Astrocyte (in vitro differentiated cells and primary cell): ENCODE measurements around the gene NAB2. TPM values are rescaled to one million over a fixed set of nuclear protein-coding genes. Genes with fewer than 3 reads are reported as not detected.

Source experiments
- DNase-seq: peaks from one replicate; pipeline ENCODE4 v3.0.0-alpha.2; 2010; ENCODE audit warnings: low read depth
- FAIRE-seq: peaks from 2 replicates; lab custom pipeline; 2011; peaks lifted over from hg19 to GRCh38; lab: Jason Lieb, UNC
- H2AFZ ChIP-seq: 2 replicates; pipeline ENCODE4 v1.6.0; 2012; ENCODE audit warnings: low read depth, low read length, inconsistent platforms
- H3K27ac ChIP-seq: 2 replicates; pipeline ENCODE4 v1.5.1; 2011; ENCODE audit warnings: low read depth, low read length, inconsistent platforms
- H3K27me3 ChIP-seq: 2 replicates; pipeline ENCODE4 v1.6.0; 2011; ENCODE audit warnings: low read length, inconsistent platforms; ENCODE audit not compliant: insufficient read depth
- H3K36me3 ChIP-seq: 2 replicates; pipeline ENCODE4 v1.5.1; 2011; ENCODE audit warnings: low read length, inconsistent platforms; ENCODE audit not compliant: insufficient read depth
- H3K4me1 ChIP-seq: 2 replicates; pipeline ENCODE4 v1.5.1; 2011; ENCODE audit warnings: low read length, inconsistent platforms; ENCODE audit not compliant: insufficient read depth
- H3K4me2 ChIP-seq: 2 replicates; pipeline ENCODE4 v1.6.0; 2012; ENCODE audit warnings: low read length, inconsistent platforms
- H3K4me3 ChIP-seq: 2 replicates; pipeline ENCODE4 v1.5.1; 2011; ENCODE audit warnings: low read depth, mild to moderate bottlenecking, low read length, inconsistent platforms; ENCODE audit not compliant: insufficient read depth
- H3K79me2 ChIP-seq: 2 replicates; pipeline ENCODE4 v1.6.0; 2012; ENCODE audit warnings: mild to moderate bottlenecking, low read length, inconsistent platforms; ENCODE audit not compliant: insufficient read depth
- H3K9ac ChIP-seq: 2 replicates; pipeline ENCODE4 v1.6.0; 2012; ENCODE audit warnings: mild to moderate bottlenecking, low read length, inconsistent platforms
- H3K9me3 ChIP-seq: 2 replicates; pipeline ENCODE4 v1.5.1; 2012; ENCODE audit warnings: low read depth, mild to moderate bottlenecking, low read length, inconsistent platforms; ENCODE audit not compliant: insufficient read depth
- H4K20me1 ChIP-seq: 2 replicates; pipeline ENCODE4 v1.6.0; 2012; ENCODE audit warnings: low read length, inconsistent platforms; ENCODE audit not compliant: insufficient read depth
- H3K27ac Mint-ChIP-seq: one replicate; pipeline ENCODE4 v1.8.0; 2021; ENCODE audit warnings: mild to moderate bottlenecking, mixed read lengths; ENCODE audit not compliant: unreplicated experiment
- H3K27me3 Mint-ChIP-seq: one replicate; pipeline ENCODE4 v1.8.0; 2021; ENCODE audit warnings: low read depth, mixed read lengths; ENCODE audit not compliant: unreplicated experiment
- H3K36me3 Mint-ChIP-seq: one replicate; pipeline ENCODE4 v1.8.0; 2021; ENCODE audit warnings: low read depth, mixed read lengths; ENCODE audit not compliant: unreplicated experiment
- H3K4me1 Mint-ChIP-seq: one replicate; pipeline ENCODE4 v1.8.0; 2021; ENCODE audit warnings: low read depth, mixed read lengths; ENCODE audit not compliant: unreplicated experiment
- H3K4me3 Mint-ChIP-seq: one replicate; pipeline ENCODE4 v1.8.0; 2021; ENCODE audit warnings: mild to moderate bottlenecking, moderate library complexity, mixed read lengths; ENCODE audit not compliant: unreplicated experiment
- H3K9me3 Mint-ChIP-seq: one replicate; pipeline ENCODE4 v1.8.0; 2021; ENCODE audit warnings: mild to moderate bottlenecking, mixed read lengths; ENCODE audit not compliant: unreplicated experiment
- CTCF ChIP-seq: IDR thresholded peaks from 2 replicates; pipeline ENCODE4 v1.5.1; 2011; ENCODE audit warnings: low read depth, mild to moderate bottlenecking, inconsistent platforms, low read length, moderate library complexity; ENCODE audit not compliant: insufficient read depth
- EZH2 ChIP-seq: IDR thresholded peaks from 2 replicates; pipeline ENCODE4 v1.6.1; 2012; ENCODE audit warnings: mild to moderate bottlenecking, low read length, inconsistent platforms; ENCODE audit not compliant: insufficient read depth
- total RNA-seq: library from RNA; stranded (reverse); gene quantifications from 2 replicates; pipeline ENCODE4 v1.2.1, GENCODE V29; 2021

The NAB2 gene
- total RNA-seq, 1 donor from 2014 or later, result 36.6 TPM

- Histone ChIP-seq H3K27me3 (peaks cover 22% of the 10 kb centered on the region), H3K4me1 (no peaks in the 10 kb centered on the region), H2AFZ (no peak overlapping the region), H3K9ac (no peak overlapping the region), H4K20me1 (no peaks in the 10 kb centered on the region), H3K79me2 (no peaks in the 10 kb centered on the region), H3K9me3 (no peaks in the 10 kb centered on the region), H3K27ac (no peak overlapping the region), H3K4me2 (no peak overlapping the region), H3K36me3 (no peaks in the 10 kb centered on the region), H3K4me3 (no peak overlapping the region)
- FAIRE-seq (no peak), DNase-seq (no peak)
- Mint-ChIP-seq H3K36me3 (peaks cover 1% of the 10 kb centered on the region), H3K27ac (no peak overlapping the region), H3K27me3 (peaks cover 36% of the 10 kb centered on the region), H3K9me3 (peaks cover 2% of the 10 kb centered on the region), H3K4me3 (no peak overlapping the region), H3K4me1 (peaks cover 4% of the 10 kb centered on the region)
- TF ChIP-seq CTCF, result no peak
Measured at GRCh38 chr12:57046947-57047890, 41.7 kb upstream of the NAB2 start.

DNA sequence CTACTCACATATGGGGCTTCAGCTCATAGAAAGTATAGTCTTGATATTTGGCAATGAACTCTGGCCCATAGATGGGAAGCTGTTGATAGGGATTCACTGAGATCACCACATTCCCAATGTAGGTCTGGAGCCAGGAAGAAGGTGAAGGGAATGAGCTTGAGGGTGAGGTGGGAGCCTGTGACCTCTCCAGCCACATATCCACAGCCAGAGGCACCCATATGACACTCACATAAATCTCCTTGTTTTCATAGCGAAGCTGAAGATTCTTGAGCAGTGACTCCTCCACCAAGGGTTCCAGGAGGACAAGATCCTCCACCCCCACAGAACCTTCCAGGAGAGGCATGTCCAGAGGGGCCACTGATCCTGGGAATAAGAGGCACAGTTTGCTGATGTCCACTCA is 40.9 kb upstream of the NAB2 start:
- no peaks in the 10 kb centered on the region for H3K36me3 ChIP-seq
- H3K4me3 ChIP-seq, result no peak overlapping the region
- TF ChIP-seq CTCF (no peak), EZH2 (no peak)
- peaks cover 18% of the 10 kb centered on the region for H3K27me3 ChIP-seq
- DNase-seq, result peak; percentile 14
- no peak overlapping the region for H3K9ac ChIP-seq
- H4K20me1 ChIP-seq, result no peaks in the 10 kb centered on the region
- peaks cover 1% of the 10 kb centered on the region for H3K36me3 Mint-ChIP-seq
- H2AFZ ChIP-seq, result no peak overlapping the region
- H3K9me3 Mint-ChIP-seq, result peaks cover 2% of the 10 kb centered on the region
- no peak overlapping the region for H3K27ac Mint-ChIP-seq
- peaks cover 4% of the 10 kb centered on the region for H3K4me1 Mint-ChIP-seq
- no peak for FAIRE-seq
- H3K27me3 Mint-ChIP-seq, result peaks cover 33% of the 10 kb centered on the region
- no peaks in the 10 kb centered on the region for H3K79me2 ChIP-seq
- H3K4me3 Mint-ChIP-seq, result peak overlapping the region; percentile 8
- no peak overlapping the region for H3K27ac ChIP-seq
- H3K9me3 ChIP-seq, result no peaks in the 10 kb centered on the region
- peak overlapping the region; percentile 22 for H3K4me2 ChIP-seq
- H3K4me1 ChIP-seq, result no peaks in the 10 kb centered on the region
